IMR-90 (cell line): ENCODE data around the gene GPR3.

Source experiments
- CTCF ChIP-seq: conservative IDR thresholded peaks from 2 replicates; pipeline ENCODE4 v1.5.1; 2012; ENCODE audit warnings: mild to moderate bottlenecking, low read depth, low read length, improper control_type of control experiment
- MAFK ChIP-seq: IDR thresholded peaks from 2 replicates; pipeline ENCODE4 v1.6.1; 2012; ENCODE audit warnings: low read depth, low read length, improper control_type of control experiment
- RAD21 ChIP-seq: IDR thresholded peaks from 2 replicates; pipeline ENCODE4 v1.6.1; 2012; ENCODE audit warnings: low read length, improper control_type of control experiment
- RFX5 ChIP-seq: IDR thresholded peaks from 2 replicates; pipeline ENCODE4 v1.8.0; 2012; ENCODE audit warnings: low read depth, mild to moderate bottlenecking, low read length, moderate library complexity
- SMC3 ChIP-seq: fragments of 150-350 bp; IDR thresholded peaks from 2 replicates; pipeline ENCODE4 v1.6.1; 2016; ENCODE audit warnings: low read depth, mild to moderate bottlenecking, antibody characterized with exemption, low read length, moderate library complexity
- USF2 ChIP-seq: fragments of 150-350 bp; IDR thresholded peaks from 2 replicates; pipeline ENCODE4 v1.6.1; 2017; ENCODE audit warnings: mild to moderate bottlenecking, antibody characterized with exemption, low read length, low read depth

GRCh38 chr1:27394925-27395324, 2.5 kb downstream of the GPR3 start:
- TF ChIP-seq MAFK, result no peak
- no peak for TF ChIP-seq CTCF
- no peak for TF ChIP-seq RFX5
- TF ChIP-seq SMC3, result no peak
- no peak for TF ChIP-seq USF2
- no peak for TF ChIP-seq RAD21
